ENCODE results near the gene PER3.

Gene PER3

GRCh38 chr1:7833035-7833434, 48.9 kb downstream of the PER3 start:
- DNase-seq (ENCODE audit: low read depth), result no peak

GRCh38 chr1:7838714-7839113, 54.6 kb downstream of the PER3 start:
- no peak for DNase-seq (ENCODE audit: low read depth)

GRCh38 chr1:7839526-7839925, 55.4 kb downstream of the PER3 start:
- no peak for DNase-seq (ENCODE audit: low read depth)

- no peak for DNase-seq (ENCODE audit: low read depth)
These were observed 58.4 kb downstream of the PER3 start for GRCh38 chr1:7842517-7842916.

DNA sequence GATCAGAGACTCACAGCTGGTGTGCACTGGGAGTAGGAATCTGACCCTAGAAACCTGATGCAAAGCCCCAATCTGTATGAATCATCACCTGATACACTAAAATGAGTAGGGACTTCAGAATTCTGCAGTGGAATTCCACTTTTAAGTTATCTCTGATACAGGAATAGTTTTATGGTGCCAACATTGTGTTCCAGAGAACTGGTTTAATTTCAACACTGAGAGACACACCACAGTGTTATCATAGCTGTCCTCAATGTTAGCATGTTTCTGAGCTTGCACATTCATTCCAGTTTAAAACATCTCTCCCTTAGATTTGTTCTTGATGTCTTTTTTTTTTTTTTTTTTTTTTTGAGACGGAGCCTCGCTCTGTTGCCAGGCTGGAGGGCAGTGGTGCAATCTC, 61.7 kb downstream of the PER3 start:
- DNase-seq (ENCODE audit: low read depth), result no peak

DNA sequence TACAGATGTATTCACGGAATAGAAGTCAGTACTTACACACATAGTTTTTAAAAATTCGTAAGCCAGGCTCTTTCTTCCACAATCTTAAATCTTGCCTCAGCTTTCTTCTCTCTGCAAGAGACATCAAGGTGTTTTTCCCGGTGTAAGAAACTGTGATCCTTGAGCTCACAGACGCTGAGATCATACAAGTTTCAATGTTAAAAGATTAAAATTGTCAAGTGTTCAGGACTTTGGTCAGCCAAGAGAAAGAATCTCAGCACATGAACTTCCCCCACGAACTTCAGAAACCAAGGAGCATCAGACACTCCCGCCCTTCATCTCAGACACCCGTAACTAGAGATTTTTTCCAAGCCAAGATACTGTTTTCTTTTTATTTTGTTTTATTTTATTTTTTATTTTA, 62.6 kb downstream of the PER3 start:
- DNase-seq (ENCODE audit: low read depth), result no peak

- DNase-seq (ENCODE audit: low read depth), result no peak
These were observed 63.5 kb downstream of the PER3 start for GRCh38 chr1:7847599-7847998.

- DNase-seq (ENCODE audit: low read depth), result no peak
These were observed 66.7 kb downstream of the PER3 start for GRCh38 chr1:7850786-7851185.

DNA sequence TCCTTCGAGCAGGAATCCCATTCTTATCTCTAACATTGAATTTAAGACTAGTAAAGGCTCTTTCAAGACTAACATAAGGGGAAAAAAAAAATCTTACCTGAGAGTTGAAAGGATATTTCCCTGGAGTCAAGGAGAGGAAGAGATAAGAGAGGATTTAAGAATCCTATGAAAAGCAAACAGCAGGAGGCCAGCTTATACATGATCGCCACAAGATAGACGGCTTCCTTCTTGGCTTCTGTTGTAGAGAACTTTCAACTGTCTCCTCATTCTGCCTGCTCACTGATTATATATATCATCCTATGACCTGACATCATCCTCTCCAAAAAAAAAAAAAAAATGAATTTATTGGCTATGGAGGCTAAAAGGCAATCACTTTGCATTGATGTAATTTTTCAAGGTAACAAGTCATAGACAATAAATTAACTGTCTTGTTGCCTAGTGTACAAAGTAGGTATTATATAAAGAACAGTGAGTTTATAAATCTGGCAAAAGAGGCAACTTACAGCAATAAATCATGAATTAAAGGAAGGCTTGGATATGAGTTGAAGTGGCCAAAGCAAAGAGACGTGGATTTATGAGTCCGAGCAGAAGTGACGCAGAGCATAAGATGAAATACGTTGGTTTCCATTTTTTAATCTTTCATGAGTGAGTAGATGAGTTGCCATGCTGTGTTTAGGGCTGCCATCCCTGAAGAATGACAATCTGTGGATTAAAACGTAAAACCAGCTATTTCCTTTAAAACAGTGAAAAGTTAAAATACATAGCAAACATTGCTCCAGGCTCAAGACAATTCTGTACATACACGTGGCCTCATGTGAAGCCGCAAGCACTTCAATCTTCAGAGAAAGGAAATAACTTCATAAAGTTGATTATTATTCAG, 69.0 kb downstream of the PER3 start, which contains the start of gene UTS2:
UTS2 (minus strand) TSS at position 262 of the 880 bp plus-strand sequence; CDS start at position 200, 62 bp downstream.
- DNase-seq (ENCODE audit: low read depth), result no peak

DNA sequence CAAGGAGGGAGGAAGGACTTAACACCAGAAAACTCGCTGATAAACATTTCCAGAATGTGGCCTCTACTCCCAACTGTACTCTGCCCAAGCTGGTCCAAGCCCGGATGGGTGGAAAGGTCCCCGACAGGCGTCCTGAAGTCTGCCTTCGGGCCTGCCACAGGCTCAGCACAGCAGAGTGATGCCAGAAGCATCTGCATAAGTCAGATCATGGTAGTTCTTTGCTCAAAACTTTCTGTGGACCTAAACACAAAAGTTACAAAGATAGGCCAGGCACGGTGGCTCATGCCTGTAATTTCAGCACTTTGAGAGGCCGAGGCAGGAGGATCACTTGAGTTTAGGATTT, 69.6 kb downstream of the PER3 start:
- no peak for DNase-seq (ENCODE audit: low read depth)

- DNase-seq (ENCODE audit: low read depth), result no peak
These were observed 72.3 kb downstream of the PER3 start for GRCh38 chr1:7856345-7856744.

DNA sequence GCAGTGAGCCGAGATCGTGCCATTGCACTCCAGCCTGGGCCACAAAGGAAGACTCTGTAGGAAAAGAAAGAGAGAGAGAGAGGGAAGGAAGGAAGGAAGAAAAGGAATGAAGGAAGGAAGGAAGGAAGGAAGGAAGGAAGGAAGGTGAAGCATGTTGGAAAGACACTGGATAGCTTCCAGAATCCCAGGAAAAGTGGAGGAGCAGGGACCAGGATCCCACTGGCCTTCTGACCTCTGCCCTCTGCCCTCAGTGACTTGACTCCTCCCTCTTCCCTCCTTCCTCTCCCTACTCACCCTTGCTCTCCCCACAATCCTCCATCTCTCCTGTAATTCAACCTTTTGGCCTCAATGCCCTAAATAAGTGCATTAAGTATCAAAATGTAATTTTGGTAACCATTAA, 72.9 kb downstream of the PER3 start:
- no peak for DNase-seq (ENCODE audit: low read depth)

DNA sequence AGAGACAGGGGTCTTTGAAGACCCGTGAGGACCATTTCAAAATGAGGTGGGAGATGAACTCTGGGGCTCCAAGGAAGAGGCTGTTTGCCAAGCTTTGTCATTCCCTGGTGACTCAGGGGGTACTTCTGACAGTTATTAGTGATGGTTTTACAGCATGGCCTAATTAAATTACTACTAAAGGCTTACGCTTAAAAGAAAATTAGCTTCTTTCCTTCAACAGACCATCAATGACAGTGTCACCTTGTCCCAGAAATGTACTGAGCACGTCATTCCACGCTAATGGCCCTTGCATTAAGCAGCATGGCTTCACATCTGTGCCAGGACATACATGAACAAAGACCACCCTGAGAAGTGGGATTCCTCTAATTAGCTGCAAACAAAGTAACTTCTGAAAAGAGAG, 73.9 kb downstream of the PER3 start:
- DNase-seq (ENCODE audit: low read depth), result no peak

GRCh38 chr1:7859406-7859805, 75.3 kb downstream of the PER3 start:
- no peak for DNase-seq (ENCODE audit: low read depth)

GRCh38 chr1:7860130-7860529, 76.0 kb downstream of the PER3 start:
- DNase-seq (ENCODE audit: low read depth), result no peak

DNA sequence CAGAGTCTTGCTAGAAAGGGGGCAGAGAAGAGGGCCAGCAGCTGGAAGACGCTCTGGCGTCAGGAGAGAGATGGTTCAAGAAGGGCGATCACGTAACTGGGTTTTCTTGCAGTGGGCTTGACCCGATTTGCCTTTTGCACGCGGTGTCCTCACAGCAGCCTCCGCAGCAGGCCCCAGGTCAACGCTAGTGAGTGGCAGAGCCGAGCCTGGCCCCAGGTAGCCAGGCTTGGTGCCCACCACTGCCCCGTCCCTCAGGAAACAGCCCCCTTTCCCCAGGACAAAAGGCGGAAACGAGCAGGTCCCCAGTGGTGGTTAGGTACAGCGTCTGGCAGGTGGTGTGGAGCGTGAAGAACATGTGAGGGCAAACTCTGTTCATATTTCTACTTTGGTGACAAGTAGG, 77.4 kb downstream of the PER3 start:
- DNase-seq (ENCODE audit: low read depth), result no peak

DNA sequence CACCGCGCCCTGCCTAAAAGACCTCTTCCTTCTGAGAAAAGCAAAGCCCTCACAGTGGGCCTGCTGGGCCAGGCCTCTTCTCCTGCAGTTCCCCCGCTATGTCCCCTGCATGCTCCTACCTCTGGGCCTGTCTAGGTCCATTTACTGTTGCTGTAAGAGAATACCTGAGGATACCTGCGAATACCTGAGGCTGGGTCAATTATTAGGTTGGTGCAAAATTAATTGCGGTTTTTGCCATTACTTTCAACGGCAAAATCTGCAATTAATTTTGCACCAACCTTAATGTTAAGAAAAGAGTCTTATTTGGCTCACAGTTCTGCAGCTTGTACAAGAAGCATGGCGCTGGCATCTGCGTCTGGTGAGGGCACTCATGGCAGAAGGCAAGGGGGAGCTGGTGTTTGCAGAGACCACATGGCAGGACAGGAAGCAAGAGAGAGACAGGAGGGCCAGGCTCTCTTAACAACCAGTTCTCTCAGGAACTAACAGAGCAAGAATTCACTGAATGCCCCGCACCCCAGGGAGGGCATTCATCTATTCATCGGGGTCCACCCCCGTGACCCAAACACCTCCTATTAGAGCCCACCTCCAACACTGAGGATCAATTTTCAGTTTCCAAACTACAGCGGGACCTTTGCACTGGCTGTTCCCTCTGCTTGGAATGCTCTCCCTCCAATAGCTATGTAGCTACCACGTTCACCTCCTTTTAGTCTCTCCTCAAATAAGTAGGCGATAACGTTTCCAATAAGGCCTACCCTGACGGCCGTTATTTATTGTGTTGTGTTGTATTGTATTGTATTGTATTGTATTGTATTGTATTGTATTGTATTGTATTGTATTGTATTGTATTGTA, 78.3 kb downstream of the PER3 start:
- no peak for DNase-seq (ENCODE audit: low read depth)

DNA sequence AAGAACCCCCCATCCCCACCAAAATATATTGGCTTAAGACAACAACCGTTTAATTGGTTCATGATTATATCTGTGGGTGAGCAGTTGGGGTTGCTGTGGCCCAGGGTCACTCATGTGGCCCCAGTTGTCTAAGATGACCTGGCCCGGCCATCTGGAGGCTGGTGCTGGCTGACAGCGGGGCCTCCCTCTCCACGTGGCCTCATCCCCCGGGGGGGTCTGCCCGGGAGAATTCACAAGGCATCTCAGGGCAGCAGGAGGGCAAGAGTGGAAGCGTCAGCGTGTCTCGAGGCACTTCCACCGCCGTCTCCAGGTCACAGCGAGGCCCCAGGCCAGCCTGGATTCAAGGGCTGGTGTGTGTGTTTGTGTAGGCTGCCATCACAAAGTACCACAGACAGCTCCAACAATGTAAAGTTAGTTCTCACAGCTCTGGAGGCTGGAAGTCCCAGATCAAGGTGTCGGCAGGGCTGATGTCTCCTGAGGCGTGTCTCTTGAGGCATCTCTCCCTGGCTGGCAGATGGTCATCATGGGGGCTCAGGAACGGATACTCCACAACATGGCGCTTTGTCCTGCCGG, 79.8 kb downstream of the PER3 start:
- DNase-seq (ENCODE audit: low read depth), result no peak

DNA sequence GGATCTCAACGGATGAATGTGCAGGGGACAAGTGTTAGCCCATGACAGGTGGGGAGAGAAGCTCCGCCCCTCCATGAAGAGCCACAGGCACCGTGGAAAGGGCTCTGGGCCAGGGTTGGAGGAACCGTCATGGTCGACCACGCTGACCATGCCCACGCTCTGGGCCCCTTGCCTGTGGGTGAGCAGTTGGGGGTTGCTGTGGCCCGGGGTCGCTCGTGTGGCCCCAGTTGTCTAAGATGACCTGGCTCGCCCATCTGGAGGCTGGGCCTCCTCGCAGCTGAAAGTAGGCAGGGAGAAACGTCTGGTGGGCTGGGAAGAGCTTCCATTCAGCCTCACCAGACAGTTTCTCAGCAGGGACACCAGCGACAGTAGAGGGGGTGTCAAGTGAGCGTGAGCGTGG, 81.9 kb downstream of the PER3 start:
- DNase-seq (ENCODE audit: low read depth), result no peak

- no peak for DNase-seq (ENCODE audit: low read depth)
These were observed 84.1 kb downstream of the PER3 start for GRCh38 chr1:7868070-7868780.

DNA sequence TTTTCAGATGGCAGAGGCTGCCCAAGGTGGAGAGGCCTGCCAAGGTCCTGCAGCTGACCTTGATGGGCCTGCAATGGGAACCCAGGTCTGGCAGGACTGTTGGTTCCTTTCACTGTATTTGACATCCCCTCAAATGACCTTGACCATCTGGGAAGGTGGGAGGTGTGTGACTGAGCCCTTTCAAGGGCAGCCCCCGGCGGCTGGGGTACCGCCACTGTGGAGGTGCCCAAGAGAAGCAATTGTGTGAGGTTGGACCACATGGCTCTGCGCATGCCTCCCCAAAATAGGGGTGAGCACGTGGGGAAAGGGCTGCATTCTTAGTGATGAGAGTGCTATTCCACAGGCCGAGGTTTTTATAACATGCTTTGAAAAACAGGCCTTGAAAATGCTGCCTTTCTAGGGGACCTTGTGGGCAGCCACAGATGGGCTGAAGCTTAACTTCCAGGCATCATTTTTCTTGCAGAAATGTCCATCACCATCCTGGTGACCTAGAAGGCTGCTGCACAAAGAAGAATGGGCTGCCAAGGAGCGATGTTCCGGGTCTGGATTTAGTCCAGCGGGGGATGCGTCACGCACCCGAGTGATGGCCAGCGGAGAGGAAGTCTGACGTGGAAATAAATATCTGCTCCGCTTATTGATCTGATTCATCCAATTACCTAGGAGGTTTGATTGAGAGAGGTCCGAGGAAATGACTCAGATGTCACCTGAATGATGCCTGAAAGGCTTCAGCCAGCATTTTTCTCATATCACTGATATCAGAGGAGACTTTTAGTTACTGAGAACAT, 85.2 kb downstream of the PER3 start:
- DNase-seq (ENCODE audit: low read depth), result no peak

Data from activated T-cell treated with anti-CD3 and anti-CD28 coated beads for 24 hours (primary cell).